ENCODE results near the gene POU6F2.

Gene POU6F2

GRCh38 chr7:39464350-39465054 is 486.8 kb downstream of the POU6F2 start:
- DNase-seq, result no peak

GRCh38 chr7:39465055-39465929 is 487.6 kb downstream of the POU6F2 start:
- peak; percentile 23 to 38 for DNase-seq

GRCh38 chr7:39468261-39468660 is 490.6 kb downstream of the POU6F2 start:
- no peak for DNase-seq

- no peak for DNase-seq
Measured at GRCh38 chr7:39468808-39469374, 491.2 kb downstream of the POU6F2 start.

- DNase-seq, result no peak
Measured at GRCh38 chr7:39480901-39481300, 503.2 kb downstream of the POU6F2 start.

GRCh38 chr7:39488467-39489393 is 511.0 kb downstream of the POU6F2 start:
- no peak for DNase-seq

GRCh38 chr7:39490296-39490695 is 512.6 kb downstream of the POU6F2 start:
- DNase-seq, result no peak

GRCh38 chr7:39493934-39494333 is 516.2 kb downstream of the POU6F2 start:
- DNase-seq, result no peak

GRCh38 chr7:39501358-39501757 is 523.6 kb downstream of the POU6F2 start:
- DNase-seq, result no peak

GRCh38 chr7:39504963-39505362 is 527.3 kb downstream of the POU6F2 start:
- no peak for DNase-seq

GRCh38 chr7:39507866-39508551 is 530.3 kb downstream of the POU6F2 start:
- peak; percentile 3 to 11 for DNase-seq

GRCh38 chr7:39509436-39509835 is 531.7 kb downstream of the POU6F2 start:
- no peak for DNase-seq

GRCh38 chr7:39509912-39510311 is 532.2 kb downstream of the POU6F2 start:
- DNase-seq, result no peak

- DNase-seq, result no peak
Measured at GRCh38 chr7:39510864-39511354, 533.2 kb downstream of the POU6F2 start.

GRCh38 chr7:39515534-39516228 is 538.0 kb downstream of the POU6F2 start:
- no peak for DNase-seq

- DNase-seq, result no peak
Measured at GRCh38 chr7:39516498-39516897, 538.8 kb downstream of the POU6F2 start.

GRCh38 chr7:39517240-39517639 is 539.5 kb downstream of the POU6F2 start:
- DNase-seq, result no peak
